ENCODE data around the gene DDX23.
A peak's percentile ranks its signal among the peaks of the same experiment; 100 is the strongest.

Gene DDX23

GRCh38 chr12:48822139-48822538 lies 29.8 kb downstream of the DDX23 start:
- no peak for DNase-seq

GRCh38 chr12:48819986-48820725 lies 31.8 kb downstream of the DDX23 start:
- DNase-seq, result no peak

- no peak for DNase-seq
These were observed 33.0 kb downstream of the DDX23 start for GRCh38 chr12:48818831-48819590.

- peak; percentile 65 to 73 for DNase-seq
These were observed 33.8 kb downstream of the DDX23 start, which contains the start of gene CACNB3 for GRCh38 chr12:48817873-48818830. Gene CACNB3, plus strand, starts transcription at chr12:48818496. Its CDS starts 434 bp downstream, at chr12:48818930.

- no peak for DNase-seq
These were observed 35.7 kb downstream of the DDX23 start for GRCh38 chr12:48816143-48816854.

GRCh38 chr12:48815126-48816110 lies 36.5 kb downstream of the DDX23 start:
- DNase-seq, result peak; percentile 22 to 44

- DNase-seq, result peak; percentile 71 to 83
These were observed 37.5 kb downstream of the DDX23 start for GRCh38 chr12:48814262-48815125.

GRCh38 chr12:48813465-48814261 lies 38.3 kb downstream of the DDX23 start:
- peak; percentile 24 to 40 for DNase-seq

GRCh38 chr12:48812389-48812788 lies 39.6 kb downstream of the DDX23 start:
- no peak for DNase-seq

GRCh38 chr12:48811437-48812090 lies 40.4 kb downstream of the DDX23 start:
- no peak for DNase-seq

GRCh38 chr12:48810903-48811431 lies 41.0 kb downstream of the DDX23 start:
- DNase-seq, result no peak

GRCh38 chr12:48807981-48808380 lies 44.0 kb downstream of the DDX23 start:
- DNase-seq, result no peak

GRCh38 chr12:48803675-48804074 lies 48.3 kb downstream of the DDX23 start:
- no peak for DNase-seq

GRCh38 chr12:48800971-48801370 lies 51.0 kb downstream of the DDX23 start:
- DNase-seq, result no peak

GRCh38 chr12:48800457-48800856 lies 51.5 kb downstream of the DDX23 start:
- DNase-seq, result no peak

- no peak for DNase-seq
These were observed 55.0 kb downstream of the DDX23 start for GRCh38 chr12:48796976-48797375.

GRCh38 chr12:48795550-48796455 lies 56.2 kb downstream of the DDX23 start:
- peak; percentile 49 to 71 for DNase-seq

Data from NCI-H1930 (cell line).